Endothelial cell of umbilical vein (primary cell): ENCODE results near the gene KRT38. TPM values are rescaled to one million over a fixed set of nuclear protein-coding genes. Genes with fewer than 3 reads are reported as not detected.
A peak's percentile ranks its signal among the peaks of the same experiment; 100 is the strongest.

Experiments
- BruUV-seq: library from RNA; stranded (reverse); fragments of 400-500 nt; replicated peaks from 2 replicates; lab custom pipeline; 2021; lab: Mats Ljungman, UMichigan
- CTCF ChIA-PET: fragments of 300-600, 350-600 bp; sonication (Branson Sonifier 250); formaldehyde crosslinking; loops from one replicate; lab custom pipeline; 2021; ENCODE audit warnings: antibody characterized with exemption, inconsistent platforms; lab: Charles Lee
- POLR2A ChIA-PET: fragments of 300-600, 350-600 bp; sonication (Branson Sonifier 250); formaldehyde crosslinking; loops from one replicate; lab custom pipeline; 2021; ENCODE audit warnings: antibody characterized with exemption, inconsistent platforms; lab: Charles Lee
- DNase-seq: peaks from one replicate; pipeline ENCODE4 v3.0.0-alpha.2; 2011; ENCODE audit warnings: low read depth, low spot score
- FAIRE-seq: peaks from 2 replicates; lab custom pipeline; 2011; peaks lifted over from hg19 to GRCh38; lab: Jason Lieb, UNC
- H2AFZ ChIP-seq: 2 replicates; pipeline ENCODE4 v1.6.0; 2012; ENCODE audit warnings: low read depth, low read length, control low read depth, inconsistent platforms
- H3K27ac ChIP-seq: 2 replicates; pipeline ENCODE4 v1.5.1; 2011; ENCODE audit warnings: low read depth, mild to moderate bottlenecking, control low read depth, low read length, moderate library complexity; ENCODE audit not compliant: insufficient read depth
- H3K27me3 ChIP-seq, 2 experiments: 2 replicates each; pipeline versions ENCODE4 v1.6.0 to v1.6.1; 2011; ENCODE audit warnings: low read length in 2 of 2, mixed read lengths in 1 of 2; ENCODE audit not compliant: control insufficient read depth in 2 of 2, insufficient read depth in 2 of 2
- H3K36me3 ChIP-seq, 2 experiments: 2 replicates in 1 of 2; 3 replicates in 1 of 2; pipeline ENCODE4 v1.5.1; 2011; ENCODE audit warnings: low read length in 2 of 2, mild to moderate bottlenecking in 1 of 2, moderate library complexity in 1 of 2; ENCODE audit not compliant: control insufficient read depth in 2 of 2, insufficient read depth in 2 of 2; ENCODE audit errors: extremely low read depth in 1 of 2
- H3K4me1 ChIP-seq: 3 replicates; pipeline ENCODE4 v1.5.1; 2011; ENCODE audit warnings: mild to moderate bottlenecking, low read length; ENCODE audit not compliant: control insufficient read depth, insufficient read depth; ENCODE audit errors: extremely low read depth
- H3K4me2 ChIP-seq: 2 replicates; pipeline ENCODE4 v1.6.1; 2011; ENCODE audit warnings: low read length, control low read depth, mixed read lengths; ENCODE audit not compliant: insufficient read depth
- H3K4me3 ChIP-seq, 3 experiments: fragments of 200-600 bp in 1 of 3; sonication (generic), shearing (Covaris generic) in 1 of 3; replicated peaks in 1 of 3; 2 replicates each; pipeline ENCODE4 v1.5.1; 2011 to 2016; ENCODE audit warnings: control low read depth in 3 of 3, low read length in 3 of 3, mild to moderate bottlenecking in 2 of 3, inconsistent platforms in 1 of 3, low read depth in 1 of 3, moderate library complexity in 1 of 3; ENCODE audit not compliant: insufficient read depth in 1 of 3
- H3K79me2 ChIP-seq: 2 replicates; pipeline ENCODE4 v1.6.0; 2012; ENCODE audit warnings: low read length, inconsistent platforms; ENCODE audit not compliant: control insufficient read depth, insufficient read depth
- H3K9ac ChIP-seq: replicated peaks from 2 replicates; pipeline ENCODE3; 2011; ENCODE audit warnings: low read length, control low read depth; ENCODE audit not compliant: insufficient read depth; ENCODE audit errors: extremely low read depth
- H3K9me1 ChIP-seq: replicated peaks from 3 replicates; pipeline ENCODE4 v1.6.0; 2011; ENCODE audit warnings: mild to moderate bottlenecking, low read length; ENCODE audit not compliant: control insufficient read depth, insufficient read depth; ENCODE audit errors: extremely low read depth
- H3K9me3 ChIP-seq: replicated peaks from 2 replicates; pipeline ENCODE4 v1.5.1; 2012; ENCODE audit warnings: low read length, inconsistent platforms; ENCODE audit not compliant: control insufficient read depth, insufficient read depth
- H4K20me1 ChIP-seq: replicated peaks from 2 replicates; pipeline ENCODE3; 2011; ENCODE audit warnings: mild to moderate bottlenecking, low read length; ENCODE audit not compliant: control insufficient read depth, insufficient read depth; ENCODE audit errors: extremely low read depth
- EZH2 ChIP-seq: IDR thresholded peaks from 2 replicates; pipeline ENCODE4 v1.6.1; 2012; ENCODE audit warnings: borderline replicate concordance, low read depth, mild to moderate bottlenecking, moderate library complexity, low read length, inconsistent platforms; ENCODE audit not compliant: severe bottlenecking
- FOS ChIP-seq: IDR thresholded peaks from 2 replicates; pipeline ENCODE4 v1.6.1; 2011; ENCODE audit warnings: mild to moderate bottlenecking, low read length, moderate library complexity, borderline replicate concordance; ENCODE audit not compliant: insufficient read depth
- MAX ChIP-seq: IDR thresholded peaks from 2 replicates; pipeline ENCODE4 v1.6.1; 2011; ENCODE audit not compliant: insufficient read depth, insufficient read length
- dilution Hi-C: fragments of 300-500 bp; cut with MboI; formaldehyde crosslinking; loops from one replicate; pipeline ENCODE4 v1.15.0; 2019; ENCODE audit warnings: low sequenced_read_pairs; ENCODE audit not compliant: extremely low pct_ligation_motif_present
- intact Hi-C: fragments of 100-400 bp; cut with micrococcal nuclease; formaldehyde crosslinking; loops from one replicate; pipeline ENCODE4 v1.10.0; 2022
- polyA plus RNA-seq, 4 experiments: library from polyadenylated mRNA; depleted of rRNA in 3 of 4; stranded (reverse) in 3 of 4; unstranded in 1 of 4; fragments of >200 nt; gene quantifications; 2 replicates each; pipeline versions ENCODE4 v1.2.1 to v1.2.3, GENCODE V29; 2011 to 2012; ENCODE audit warnings: missing spikeins in 1 of 4
- total RNA-seq: library from RNA; stranded (reverse); gene quantifications from 2 replicates; pipeline ENCODE4 v1.2.3, GENCODE V29; 2021
- TF ChIP-seq, protein P1 (sequence below), 2 donors: IDR thresholded peaks; 1 replicate in 1 of 2; 2 replicates in 1 of 2; pipeline ENCODE4 v1.5.1; 2011; ENCODE audit warnings: low read length in 2 of 2, mild to moderate bottlenecking in 2 of 2, moderate library complexity in 2 of 2, control low read depth in 1 of 2, inconsistent platforms in 1 of 2, low read depth in 1 of 2; ENCODE audit not compliant: insufficient read depth in 1 of 2; ENCODE audit errors: extremely low read depth in 1 of 2

The KRT38 gene
- total and polyA plus RNA-seq, 2 donors (not counting 3 experiments of a cell fraction or from before 2014, with no cell fraction given): not detected

- H3K4me3 ChIP-seq: no peak within 1 kb of the TSS
- dilution Hi-C loops (no loop called here), intact Hi-C loops (no loop called here)
- BruUV-seq: no TSS peak
- TF ChIP-seq EZH2: no peak
- no peak for TF ChIP-seq FOS
- no peak for TF ChIP-seq MAX
- TF ChIP-seq, protein P1, sequence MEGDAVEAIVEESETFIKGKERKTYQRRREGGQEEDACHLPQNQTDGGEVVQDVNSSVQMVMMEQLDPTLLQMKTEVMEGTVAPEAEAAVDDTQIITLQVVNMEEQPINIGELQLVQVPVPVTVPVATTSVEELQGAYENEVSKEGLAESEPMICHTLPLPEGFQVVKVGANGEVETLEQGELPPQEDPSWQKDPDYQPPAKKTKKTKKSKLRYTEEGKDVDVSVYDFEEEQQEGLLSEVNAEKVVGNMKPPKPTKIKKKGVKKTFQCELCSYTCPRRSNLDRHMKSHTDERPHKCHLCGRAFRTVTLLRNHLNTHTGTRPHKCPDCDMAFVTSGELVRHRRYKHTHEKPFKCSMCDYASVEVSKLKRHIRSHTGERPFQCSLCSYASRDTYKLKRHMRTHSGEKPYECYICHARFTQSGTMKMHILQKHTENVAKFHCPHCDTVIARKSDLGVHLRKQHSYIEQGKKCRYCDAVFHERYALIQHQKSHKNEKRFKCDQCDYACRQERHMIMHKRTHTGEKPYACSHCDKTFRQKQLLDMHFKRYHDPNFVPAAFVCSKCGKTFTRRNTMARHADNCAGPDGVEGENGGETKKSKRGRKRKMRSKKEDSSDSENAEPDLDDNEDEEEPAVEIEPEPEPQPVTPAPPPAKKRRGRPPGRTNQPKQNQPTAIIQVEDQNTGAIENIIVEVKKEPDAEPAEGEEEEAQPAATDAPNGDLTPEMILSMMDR (IDR thresholded peaks at IDR 0.05; ENCODE audit: extremely low read depth in 1 of 2, insufficient read depth in 1 of 2, low read depth in 1 of 2, low read length in 2 of 2): no peak
- H3K79me2 ChIP-seq: no peaks in the 10 kb centered on the region
- H3K27ac ChIP-seq: no peak within 1 kb of the TSS
- no peak within 1 kb of the TSS for H2AFZ ChIP-seq
- no peak within 1 kb of the TSS for H3K9ac ChIP-seq
- peaks cover 3 to 9% of the 10 kb centered on the region in 2 experiments for H3K27me3 ChIP-seq
- H3K4me2 ChIP-seq: no peak within 1 kb of the TSS
- H3K9me3 ChIP-seq: no peaks in the 10 kb centered on the region
- no peaks in the 10 kb centered on the region for H4K20me1 ChIP-seq
- no peaks in the 10 kb centered on the region for H3K36me3 ChIP-seq
- no peaks in the 10 kb centered on the region for H3K9me1 ChIP-seq
- no peak for DNase-seq
- ChIA-PET POLR2A (no interaction called here), CTCF (interaction anchor here (1.0 to 1.1 kb wide), 2 partner anchors 20 to 82 kb away, joined by 4 read pairs; no protein-coding TSS in a partner anchor)
- no peaks in the 10 kb centered on the region for H3K4me1 ChIP-seq
- no peak for FAIRE-seq
These were observed 26.2 kb upstream of the KRT38 start, which contains the start of gene KRT32 for GRCh38 chr17:41466988-41467387. Gene KRT32 (minus strand): TSS chr17:41467386. CDS start chr17:41467325, 61 bp downstream.

- peaks cover 2 to 9% of the 10 kb centered on the region in 2 experiments for H3K27me3 ChIP-seq
- dilution Hi-C loops: no loop called here
- no peaks in the 10 kb centered on the region for H4K20me1 ChIP-seq
- H3K9ac ChIP-seq: no peak overlapping the region
- H3K79me2 ChIP-seq: no peaks in the 10 kb centered on the region
- peak; percentile 41 for TF ChIP-seq FOS
- TF ChIP-seq, protein P1 (IDR thresholded peaks at IDR 0.05; ENCODE audit: extremely low read depth in 1 of 2, insufficient read depth in 1 of 2, low read depth in 1 of 2, low read length in 2 of 2): no peak
- ChIA-PET POLR2A (no interaction called here), CTCF (no interaction called here)
- no peak overlapping the region for H2AFZ ChIP-seq
- no peak for FAIRE-seq
- no peak overlapping the region for H3K27ac ChIP-seq
- DNase-seq: peak; percentile 32
- intact Hi-C loops: no loop called here
- H3K4me1 ChIP-seq: no peaks in the 10 kb centered on the region
- H3K9me3 ChIP-seq: no peaks in the 10 kb centered on the region
- no peaks in the 10 kb centered on the region for H3K9me1 ChIP-seq
- H3K4me3 ChIP-seq: no peak overlapping the region
- no TSS peak for BruUV-seq
- H3K36me3 ChIP-seq: no peaks in the 10 kb centered on the region
- H3K4me2 ChIP-seq: no peak overlapping the region
These were observed 23.9 kb upstream of the KRT38 start for GRCh38 chr17:41464682-41465081.
